NCI-H526 treated with DMSO at 0.1 percent for 48 hours (cell line): ENCODE results near the gene CSRP2.

Source experiments
- DNase-seq: peaks from one replicate; lab custom pipeline; 2025; lab: John Stamatoyannopoulos, UW

Gene CSRP2

DNA sequence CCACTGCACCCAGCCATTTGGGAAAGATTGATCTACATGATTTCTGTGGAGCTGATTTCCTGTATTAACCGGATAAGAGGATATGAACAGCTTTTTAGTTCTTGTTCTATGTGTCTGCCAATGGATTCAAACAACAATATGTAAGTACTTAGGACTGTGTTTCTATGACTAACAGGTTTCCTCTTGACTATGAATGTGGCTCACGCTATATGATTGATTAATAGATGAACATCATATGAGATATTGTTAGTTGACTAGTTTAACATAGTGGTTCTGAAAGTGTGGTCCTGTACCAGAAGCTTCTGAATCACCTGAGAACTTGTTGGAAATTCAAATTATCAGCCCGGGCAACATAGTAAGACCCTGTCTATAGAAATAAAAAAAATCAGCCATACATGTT lies 12.8 kb upstream of the CSRP2 start:
- no peak for DNase-seq

DNA sequence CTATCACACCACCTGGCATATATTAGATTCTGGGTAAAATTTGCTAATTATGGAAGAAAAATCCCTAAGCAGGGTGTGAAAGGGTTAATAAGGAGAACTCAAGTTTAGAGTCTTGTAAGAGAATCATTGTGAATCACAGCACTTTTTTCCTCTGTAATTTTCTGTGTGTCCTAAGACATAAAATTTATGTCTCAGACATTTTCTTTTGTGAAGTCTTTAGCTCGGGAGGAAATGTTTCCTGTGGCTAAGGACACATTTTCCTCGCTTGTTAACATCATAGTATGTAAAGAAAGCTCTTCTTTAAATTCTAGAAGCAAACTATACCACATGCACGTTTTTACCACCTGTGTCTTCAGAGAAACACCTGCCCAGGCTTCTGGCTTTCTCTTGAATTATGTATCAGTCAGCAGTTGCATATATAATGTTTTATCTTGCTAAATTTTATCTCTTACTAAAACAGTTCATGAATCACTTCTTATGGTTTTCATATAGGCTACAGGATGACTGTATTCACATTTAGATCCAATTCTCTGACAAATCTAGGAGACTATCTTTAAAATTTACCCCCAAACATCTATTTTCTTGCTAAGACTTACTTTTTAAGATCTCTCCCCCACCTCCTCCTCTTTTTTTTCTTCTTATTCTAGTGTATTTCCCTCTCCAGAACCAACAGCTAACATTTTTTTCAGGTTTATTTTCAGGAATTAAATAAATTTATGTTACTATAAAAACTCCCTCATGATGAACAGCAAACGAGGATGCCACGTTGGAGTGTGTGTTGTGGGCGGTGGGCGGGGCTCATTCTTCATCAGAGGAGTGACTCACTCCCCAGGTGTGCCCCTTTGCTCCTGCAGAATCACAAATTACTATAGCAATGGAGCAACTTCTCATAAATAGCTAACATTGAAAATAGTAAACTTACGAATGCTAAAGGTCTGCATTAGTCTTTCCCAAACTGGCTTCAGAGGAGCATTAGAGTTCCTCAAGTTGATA lies 11.6 kb upstream of the CSRP2 start:
- no peak for DNase-seq

- no peak for DNase-seq
Measured at GRCh38 chr12:76888775-76889174, 10.0 kb upstream of the CSRP2 start.

DNA sequence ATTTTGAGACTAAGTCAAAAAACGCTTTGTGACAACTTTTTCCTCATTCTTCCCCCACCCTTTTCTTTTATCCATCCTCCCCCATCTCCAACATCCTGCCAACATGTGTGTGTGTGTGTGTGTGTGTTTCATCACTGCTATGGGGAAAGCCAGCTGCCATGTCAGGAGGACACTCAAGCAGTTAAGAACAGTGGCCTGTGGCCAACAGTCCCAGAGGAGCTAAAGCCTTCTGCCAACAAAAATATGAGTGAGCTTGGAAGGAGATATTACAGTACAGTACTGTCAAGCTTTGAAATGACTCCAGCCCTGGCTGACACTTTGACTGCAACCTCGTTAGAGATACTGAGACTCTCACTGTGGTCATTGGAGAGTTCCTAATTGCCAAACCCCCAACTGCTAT lies 5.0 kb upstream of the CSRP2 start:
- no peak for DNase-seq

DNA sequence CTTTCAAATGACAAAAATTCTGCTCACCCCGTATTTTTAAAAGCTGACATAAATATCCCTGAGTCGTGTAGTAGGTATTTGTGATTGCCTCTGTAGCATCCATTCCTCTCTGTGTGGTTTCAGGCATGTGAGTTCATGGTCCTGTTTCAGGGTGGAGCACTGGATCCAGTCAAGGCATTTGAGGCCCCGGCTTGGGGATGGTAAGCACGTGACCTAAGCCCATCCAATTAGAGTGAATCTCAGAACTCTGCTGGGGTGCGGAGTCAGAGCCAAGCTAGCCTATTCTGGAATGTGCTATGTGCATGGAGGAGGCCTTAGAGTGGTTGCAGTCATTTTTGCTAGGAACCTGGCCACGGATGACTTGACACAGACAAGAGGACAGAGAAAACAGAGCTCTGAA lies 4.3 kb upstream of the CSRP2 start:
- no peak for DNase-seq

DNA sequence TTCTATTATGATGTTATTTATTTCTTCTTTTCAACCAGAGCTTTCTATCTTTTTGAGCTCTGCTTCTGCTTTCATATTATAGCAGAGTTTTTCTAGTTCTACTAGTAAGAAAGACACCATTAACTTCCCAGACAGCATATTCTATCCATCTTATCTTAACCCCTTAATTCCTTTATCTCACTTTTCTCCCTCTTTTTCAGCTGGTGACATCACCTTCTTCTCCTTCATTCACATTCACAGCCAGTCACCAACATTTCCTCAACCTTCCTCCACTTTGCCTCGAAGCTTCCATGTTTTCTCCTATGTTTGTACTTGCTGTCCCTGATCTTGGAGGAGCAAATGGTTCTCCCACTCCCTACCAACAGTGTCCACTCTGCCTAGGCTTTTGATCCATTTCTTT lies 3.5 kb upstream of the CSRP2 start:
- DNase-seq: no peak

GRCh38 chr12:76881142-76881541 lies 2.3 kb upstream of the CSRP2 start:
- DNase-seq: no peak

DNA sequence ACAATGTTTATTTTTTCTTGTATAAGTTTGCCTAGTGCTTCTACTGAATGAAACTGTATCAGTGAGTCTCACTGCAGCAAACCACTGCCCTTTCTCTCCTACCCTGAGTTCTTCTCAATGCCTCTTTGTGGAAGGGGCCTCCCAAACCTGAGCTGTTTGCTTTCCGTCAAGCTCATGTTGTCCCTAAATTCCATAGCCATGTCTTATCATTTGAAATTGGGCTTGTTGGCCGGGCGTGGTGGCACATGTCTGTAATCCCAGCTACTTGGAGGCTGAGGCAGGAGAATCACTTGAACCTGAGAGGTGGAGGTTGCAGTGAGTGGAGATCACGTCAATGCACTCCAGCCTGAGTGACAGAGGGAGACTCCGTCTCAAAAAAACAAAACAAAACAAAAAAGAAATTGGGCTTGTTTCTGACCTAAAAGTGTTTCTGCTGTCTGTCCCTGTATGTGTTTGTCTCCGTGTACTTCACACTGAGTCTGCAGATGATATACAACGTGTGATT lies 1.8 kb upstream of the CSRP2 start:
- DNase-seq: no peak

GRCh38 chr12:76879710-76880518 lies 1.1 kb upstream of the CSRP2 start:
- no peak for DNase-seq

DNA sequence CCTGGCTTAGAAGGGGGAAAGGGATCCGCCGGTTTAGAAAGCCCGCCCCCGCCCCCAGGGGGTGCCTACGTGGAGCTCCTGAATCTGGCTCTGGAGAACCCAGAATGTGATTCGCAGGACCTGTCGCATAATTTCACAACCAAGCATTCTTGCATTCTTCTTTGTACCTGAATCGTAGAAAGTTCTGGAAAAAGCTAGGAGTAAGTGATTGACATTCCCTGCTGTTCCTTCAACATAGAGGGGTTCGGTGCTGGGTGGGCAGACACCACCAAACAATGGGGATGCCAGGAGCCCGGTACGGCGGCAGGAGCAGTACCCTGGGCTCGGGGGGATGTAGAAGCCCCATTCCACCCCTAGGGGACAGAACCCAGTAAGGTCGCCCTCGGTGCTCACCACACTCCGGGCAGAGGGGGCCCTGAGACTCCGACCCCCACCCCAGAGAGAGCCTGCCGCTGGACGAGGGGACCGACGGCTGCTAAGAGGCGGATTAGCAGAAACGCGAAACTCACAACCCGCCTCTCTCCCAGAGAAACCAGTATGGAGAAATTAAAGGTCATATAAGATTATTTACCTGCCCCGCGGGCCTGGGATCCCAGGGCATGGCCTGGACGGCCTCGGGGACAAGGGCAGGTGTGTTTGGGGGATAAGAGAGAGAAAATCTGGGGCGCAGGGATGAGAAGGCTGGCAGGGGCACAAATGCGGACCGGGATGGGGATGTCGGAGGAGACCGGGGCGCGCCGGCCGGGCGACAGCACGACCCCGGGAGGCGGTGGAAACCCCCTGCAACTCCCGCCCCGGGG lies 520 bp downstream of the CSRP2 start:
- DNase-seq: no peak

DNA sequence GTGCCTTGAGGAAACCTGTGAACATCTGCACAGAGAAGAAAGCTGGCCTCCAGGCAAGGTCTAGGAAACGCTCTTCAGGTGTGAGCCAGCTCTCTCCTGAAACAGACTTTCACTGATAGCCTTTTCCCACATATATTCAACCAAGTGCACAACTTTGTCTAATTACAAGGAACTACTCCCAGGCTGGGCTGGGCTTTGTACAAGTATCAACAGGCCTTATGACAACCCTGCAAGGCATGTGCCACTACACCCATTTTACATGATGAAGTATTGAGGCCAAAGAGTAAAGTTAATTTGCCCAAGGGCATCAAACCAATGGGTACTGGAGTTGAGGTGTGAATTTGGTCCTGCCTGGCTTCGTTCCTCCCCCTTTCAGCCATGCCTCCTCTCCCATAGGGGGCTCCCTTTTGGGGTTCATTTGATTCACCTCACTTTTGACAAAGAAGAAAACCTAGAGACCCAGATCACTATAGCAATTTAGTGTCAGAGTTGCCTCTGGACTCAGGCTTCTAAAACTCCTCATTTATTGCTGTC lies 2.1 kb downstream of the CSRP2 start:
- no peak for DNase-seq

DNA sequence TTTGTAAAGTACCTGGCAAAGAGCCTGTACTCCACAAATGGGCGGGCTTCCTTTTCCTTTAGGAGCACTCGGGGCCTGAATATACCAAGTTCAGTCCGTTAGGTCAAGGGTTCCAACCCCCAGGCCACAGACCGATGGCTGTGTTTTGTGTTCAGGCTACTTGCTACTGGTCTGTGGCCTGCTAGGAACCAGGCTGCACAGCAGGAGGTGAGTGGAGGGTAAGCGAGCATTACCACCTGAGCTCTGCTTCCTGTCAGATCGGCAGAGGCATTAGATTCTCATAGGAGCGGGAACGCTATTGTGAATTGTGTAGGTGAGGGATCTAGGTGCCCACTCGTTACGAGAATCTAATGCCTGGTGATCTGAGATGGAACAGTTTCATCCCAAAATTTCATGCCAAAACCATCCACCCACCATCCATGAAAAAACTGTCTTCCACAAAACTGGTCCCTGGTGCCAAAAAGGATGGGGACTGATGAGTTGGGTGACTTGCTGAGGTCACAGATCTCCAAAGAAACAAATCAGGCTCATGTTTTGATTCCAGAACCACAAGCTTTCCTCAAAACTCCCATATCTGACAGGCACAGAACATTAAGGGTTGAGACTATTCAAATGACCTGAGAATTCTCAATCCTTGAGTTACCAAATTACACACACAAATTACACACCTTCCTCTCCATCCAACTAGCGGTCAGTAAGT lies 4.2 kb downstream of the CSRP2 start:
- no peak for DNase-seq

DNA sequence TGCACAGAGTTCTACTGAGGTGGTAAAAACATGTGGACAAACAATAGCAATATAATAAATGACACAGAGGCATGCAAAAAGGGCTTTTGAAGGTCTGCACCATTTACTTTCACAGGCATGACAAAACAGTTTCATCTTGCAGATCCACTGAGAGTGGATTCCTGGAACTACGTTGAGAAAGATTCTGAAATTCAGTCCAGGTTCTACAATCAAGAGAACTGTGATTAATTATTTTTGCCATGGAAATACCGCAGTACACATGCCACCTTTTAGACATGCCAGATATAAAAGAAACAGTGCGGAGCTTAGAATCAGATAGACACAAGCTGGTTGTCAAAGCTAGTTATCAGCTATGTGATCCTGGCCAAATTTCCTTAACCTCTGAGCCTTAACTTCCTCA lies 4.8 kb downstream of the CSRP2 start:
- no peak for DNase-seq

DNA sequence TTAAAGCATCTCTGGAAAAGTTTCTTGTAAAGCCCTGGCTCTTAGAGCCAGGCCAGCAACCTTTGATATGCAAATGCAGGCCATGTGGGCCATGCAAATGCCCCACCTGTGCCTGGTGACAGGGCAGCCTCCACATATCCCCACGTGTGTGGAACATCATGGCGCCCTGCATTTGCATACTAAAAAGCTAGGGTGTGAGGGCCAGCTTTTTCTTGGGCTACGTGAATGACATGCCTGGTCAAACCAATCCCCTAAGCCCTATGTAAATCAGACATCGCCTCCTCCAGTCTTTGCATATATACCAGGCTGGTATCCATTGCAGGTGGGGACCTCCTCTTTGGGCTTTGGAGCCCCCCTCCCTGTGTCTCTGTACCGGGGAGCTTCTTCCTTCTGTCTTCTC lies 6.4 kb downstream of the CSRP2 start:
- peak; percentile 69 for DNase-seq

- no peak for DNase-seq
Measured at GRCh38 chr12:76871742-76872141, 7.1 kb downstream of the CSRP2 start.

GRCh38 chr12:76871082-76871481 lies 7.7 kb downstream of the CSRP2 start:
- no peak for DNase-seq

DNA sequence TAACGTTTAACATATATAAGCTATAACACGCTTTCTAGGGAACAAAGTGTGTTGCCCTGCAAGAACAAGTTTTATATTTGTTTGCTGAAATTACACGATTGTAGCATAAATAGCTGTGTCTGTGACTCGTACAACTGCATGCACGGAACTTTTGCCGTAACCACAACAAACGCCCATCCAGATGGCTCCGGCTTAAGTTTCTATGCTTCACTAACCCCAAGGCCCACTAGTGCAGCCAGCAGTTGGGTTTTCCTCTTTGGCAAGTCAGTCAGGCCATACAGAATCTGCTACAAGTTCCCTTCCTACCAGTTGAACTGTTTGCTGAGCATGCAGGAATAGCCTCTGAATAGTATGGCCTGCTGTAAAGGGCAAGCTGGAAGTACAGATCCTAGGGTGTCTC lies 12.1 kb downstream of the CSRP2 start:
- DNase-seq: peak; percentile 35

GRCh38 chr12:76866151-76866567 lies 12.7 kb downstream of the CSRP2 start:
- peak; percentile 33 for DNase-seq

- no peak for DNase-seq
Measured at GRCh38 chr12:76864791-76865400, 13.9 kb downstream of the CSRP2 start.

DNA sequence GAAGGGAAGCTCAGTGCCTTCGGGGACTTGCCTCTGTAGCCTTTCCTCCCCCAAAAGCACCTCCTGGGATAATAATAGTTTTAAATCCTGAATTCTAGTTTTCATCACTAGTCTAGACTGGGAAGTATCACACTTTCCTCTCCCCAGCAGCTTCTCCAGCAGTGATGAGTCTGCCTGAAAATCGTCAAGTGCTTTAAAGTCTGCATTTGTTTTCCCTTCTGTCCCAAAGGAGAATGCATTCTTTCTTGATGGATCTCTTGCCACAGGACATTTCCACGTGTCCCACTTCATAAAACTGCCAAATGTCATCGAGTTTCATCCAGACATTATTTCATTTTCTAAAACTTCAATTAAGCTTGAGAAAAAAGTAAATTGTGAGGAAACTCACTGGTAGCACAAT lies 15.0 kb downstream of the CSRP2 start:
- no peak for DNase-seq
